RWPE1 (cell line): ENCODE data around the gene TENM4.

Experiments used
- CTCF ChIA-PET: fragments of 350-600 bp; sonication (Branson Sonifier 250); formaldehyde crosslinking; extraction: SDS; loops from one replicate; lab custom pipeline; 2021; lab: Yijun Ruan, JAX
- POLR2A ChIA-PET: fragments of 400-600 bp; formaldehyde crosslinking; extraction: SDS; loops from one replicate; lab custom pipeline; 2020; ENCODE audit warnings: antibody characterized with exemption; ENCODE audit not compliant: low non-redundant PET; lab: Yijun Ruan, JAX
- DNase-seq: peaks from one replicate; pipeline ENCODE4 v3.0.0; 2012; ENCODE audit warnings: low spot score
- H3K27ac ChIP-seq: fragments of 450-650 bp; 2 replicates; pipeline ENCODE4 v1.5.1; 2017
- TF ChIP-seq, protein P1 (sequence below): fragments of 450-650 bp; conservative IDR thresholded peaks from 2 replicates; pipeline ENCODE4 v1.5.1; 2017; ENCODE audit warnings: low read depth, mild to moderate bottlenecking

Gene TENM4

DNA sequence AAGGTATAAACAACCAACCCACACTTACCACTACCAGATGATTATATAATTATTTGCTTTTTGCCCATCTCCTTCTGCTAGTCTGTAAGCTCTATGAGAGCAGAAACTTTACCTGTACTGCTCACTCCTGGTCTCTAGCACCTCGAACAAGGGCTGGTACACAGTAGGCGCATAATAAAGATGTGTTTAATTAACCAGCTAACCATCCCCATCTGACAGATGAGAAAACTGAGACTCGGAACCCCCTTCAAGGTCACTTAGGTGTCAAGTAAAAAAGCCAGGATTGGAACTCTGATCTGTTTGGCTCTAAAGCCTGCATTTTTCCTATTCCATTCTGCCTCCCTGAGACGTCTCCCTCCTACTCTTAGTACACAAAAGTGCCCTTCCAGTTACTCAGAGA is 370.3 kb downstream of the TENM4 start:
- ChIA-PET CTCF (no interaction called here), POLR2A (no interaction called here)
- no peak overlapping the region for H3K27ac ChIP-seq
- TF ChIP-seq, protein P1, sequence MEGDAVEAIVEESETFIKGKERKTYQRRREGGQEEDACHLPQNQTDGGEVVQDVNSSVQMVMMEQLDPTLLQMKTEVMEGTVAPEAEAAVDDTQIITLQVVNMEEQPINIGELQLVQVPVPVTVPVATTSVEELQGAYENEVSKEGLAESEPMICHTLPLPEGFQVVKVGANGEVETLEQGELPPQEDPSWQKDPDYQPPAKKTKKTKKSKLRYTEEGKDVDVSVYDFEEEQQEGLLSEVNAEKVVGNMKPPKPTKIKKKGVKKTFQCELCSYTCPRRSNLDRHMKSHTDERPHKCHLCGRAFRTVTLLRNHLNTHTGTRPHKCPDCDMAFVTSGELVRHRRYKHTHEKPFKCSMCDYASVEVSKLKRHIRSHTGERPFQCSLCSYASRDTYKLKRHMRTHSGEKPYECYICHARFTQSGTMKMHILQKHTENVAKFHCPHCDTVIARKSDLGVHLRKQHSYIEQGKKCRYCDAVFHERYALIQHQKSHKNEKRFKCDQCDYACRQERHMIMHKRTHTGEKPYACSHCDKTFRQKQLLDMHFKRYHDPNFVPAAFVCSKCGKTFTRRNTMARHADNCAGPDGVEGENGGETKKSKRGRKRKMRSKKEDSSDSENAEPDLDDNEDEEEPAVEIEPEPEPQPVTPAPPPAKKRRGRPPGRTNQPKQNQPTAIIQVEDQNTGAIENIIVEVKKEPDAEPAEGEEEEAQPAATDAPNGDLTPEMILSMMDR, result no peak
- no peak for DNase-seq

DNA sequence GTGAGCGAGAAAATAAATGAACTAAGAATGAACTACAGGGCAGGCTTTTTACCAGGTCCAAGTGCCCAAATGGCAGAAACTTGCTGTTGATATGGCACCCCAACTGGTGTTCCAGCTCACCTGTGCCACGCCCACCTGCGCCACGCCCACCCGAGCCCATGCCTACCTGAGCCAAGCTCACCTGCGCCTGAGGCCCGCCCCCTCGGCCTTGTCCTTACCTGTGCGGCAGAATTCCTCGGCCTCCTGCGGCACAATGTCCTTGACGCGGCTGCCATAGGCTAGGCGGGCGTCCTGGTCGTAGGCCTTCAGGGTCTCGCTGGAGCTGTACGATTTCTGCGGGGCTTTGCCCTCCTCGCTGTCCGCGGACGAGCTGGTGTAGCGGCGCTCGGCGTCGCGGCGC is 371.3 kb downstream of the TENM4 start:
- CTCF ChIA-PET, result no interaction called here
- no peak for DNase-seq
- H3K27ac ChIP-seq, result no peak overlapping the region
- TF ChIP-seq, protein P1, result no peak
- POLR2A ChIA-PET, result no interaction called here

DNA sequence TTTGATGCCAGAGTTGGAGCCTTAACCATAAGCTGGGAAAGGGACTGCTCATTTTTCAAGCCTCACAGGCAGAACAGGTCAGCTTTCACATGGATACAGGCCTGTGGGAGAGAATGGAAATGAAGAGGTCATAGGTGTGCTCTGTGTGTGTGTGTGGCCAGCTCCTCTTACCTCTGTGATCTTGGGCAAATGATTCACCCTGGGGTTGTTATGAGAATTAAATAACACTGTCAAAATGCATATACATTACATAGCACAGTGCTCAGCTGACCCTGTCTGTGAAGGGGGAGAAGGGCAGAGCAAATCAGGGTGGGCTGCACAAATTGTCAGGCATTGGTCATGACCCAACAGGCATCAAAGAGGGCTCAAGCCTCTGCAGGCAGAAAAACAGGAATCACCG is 372.5 kb downstream of the TENM4 start:
- ChIA-PET CTCF (no interaction called here), POLR2A (no interaction called here)
- TF ChIP-seq, protein P1, result no peak
- no peak for DNase-seq
- no peak overlapping the region for H3K27ac ChIP-seq

DNA sequence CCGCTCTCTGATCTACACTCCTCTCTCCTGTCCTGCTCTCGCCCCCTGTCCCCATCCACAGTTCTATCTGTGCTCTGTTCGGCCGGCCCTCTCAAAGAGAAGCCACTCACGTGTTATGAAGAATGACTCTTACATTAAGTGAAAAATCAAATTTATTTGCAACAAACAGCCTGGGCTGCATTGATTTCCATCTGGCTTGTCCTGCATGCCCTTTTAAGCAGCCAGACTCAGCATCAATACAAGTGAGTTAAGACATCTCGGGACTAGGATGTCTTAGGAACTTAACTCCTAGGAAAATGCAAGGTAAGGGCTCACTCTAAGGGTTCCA is 373.5 kb downstream of the TENM4 start:
- TF ChIP-seq, protein P1, result no peak
- no peak overlapping the region for H3K27ac ChIP-seq
- CTCF ChIA-PET, result no interaction called here
- POLR2A ChIA-PET, result no interaction called here
- no peak for DNase-seq

DNA sequence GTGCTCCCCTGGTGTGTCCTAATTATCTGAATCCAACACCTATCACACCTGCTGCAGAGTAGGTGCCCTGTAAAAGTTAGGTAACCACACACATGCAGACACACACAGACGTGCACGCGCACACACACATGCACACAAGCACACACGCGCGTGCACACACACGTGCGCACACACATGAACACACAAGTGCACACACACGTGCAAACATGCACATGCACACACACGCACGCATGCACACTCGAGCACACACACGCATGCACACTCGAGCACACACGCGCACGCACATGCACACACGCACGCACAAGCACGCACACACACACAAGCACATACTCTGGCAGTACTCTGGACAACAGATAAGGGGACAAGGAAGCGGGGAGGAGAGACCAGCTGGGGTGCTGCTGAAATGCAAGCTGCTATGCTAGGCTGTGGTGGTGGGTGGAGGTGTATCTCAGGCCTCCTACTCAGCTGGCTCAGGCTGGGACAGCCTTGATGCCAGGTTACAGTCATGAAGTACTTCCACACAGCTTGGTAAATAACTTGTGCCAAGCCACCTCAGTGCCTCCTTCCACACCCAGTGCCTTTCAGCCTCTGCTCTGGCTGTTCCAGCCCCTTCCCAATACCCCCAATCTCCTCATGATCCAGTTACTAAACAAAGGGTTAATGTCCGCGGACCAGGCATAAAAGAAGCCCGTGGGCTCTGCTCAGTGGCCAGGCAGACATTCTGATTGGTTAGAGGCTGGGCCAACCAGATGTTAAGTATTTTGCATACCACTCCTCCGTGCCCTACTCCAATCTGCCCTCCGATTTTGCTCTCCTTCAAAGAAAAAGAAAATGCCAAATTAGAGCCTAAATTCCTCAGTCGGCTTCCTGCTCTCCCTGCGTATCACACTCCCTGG is 374.1 kb downstream of the TENM4 start:
- TF ChIP-seq, protein P1, result no peak
- H3K27ac ChIP-seq, result no peak overlapping the region
- POLR2A ChIA-PET, result no interaction called here
- CTCF ChIA-PET, result no interaction called here
- DNase-seq, result no peak

DNA sequence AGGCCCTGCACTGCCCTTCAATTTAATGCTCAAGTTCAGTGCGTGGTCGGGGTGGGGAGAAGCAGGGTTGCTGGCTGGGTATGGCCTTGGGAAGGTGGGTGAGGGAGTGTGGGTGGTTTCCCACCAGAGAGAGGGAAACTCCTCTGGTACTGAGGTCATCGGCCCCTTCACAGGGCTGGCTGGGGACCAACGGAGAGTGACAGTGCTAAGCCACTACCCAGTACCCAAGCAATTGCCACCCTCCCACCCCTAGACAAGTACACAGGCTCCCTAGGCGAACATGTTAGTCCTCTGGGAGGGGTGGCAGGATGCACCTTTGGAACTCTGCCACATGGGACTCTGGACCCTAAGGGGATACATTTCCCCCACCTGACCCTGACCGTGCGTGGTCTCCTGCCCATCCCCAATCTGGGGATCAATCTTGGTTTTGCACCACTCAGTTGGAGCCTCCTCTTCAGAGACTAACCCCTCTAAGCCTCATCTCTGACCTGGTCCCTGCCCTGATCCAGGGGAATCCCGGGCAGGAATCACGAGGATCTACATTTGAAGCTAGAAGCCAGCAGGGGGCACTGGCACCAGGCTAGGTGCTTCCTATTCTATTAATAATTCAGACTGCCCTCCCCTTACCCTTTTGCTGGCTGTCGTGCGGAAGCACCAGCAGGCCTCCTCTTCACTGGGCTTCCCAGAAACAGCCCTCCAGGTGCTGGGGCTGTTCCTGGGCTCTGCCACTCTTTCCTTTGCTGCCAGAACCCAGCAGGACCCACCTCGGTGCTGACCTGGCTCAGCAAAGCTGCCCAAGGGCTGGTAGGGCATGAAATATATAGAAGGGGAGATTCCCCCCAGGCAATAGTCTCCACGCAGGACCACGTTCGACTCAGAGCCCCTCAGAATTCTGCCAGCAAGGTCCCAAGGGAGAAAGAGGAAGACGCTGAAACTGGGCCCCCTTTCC is 377.7 kb downstream of the TENM4 start:
- CTCF ChIA-PET, result interaction anchor here (0.6 kb wide), 1 partner anchor 23 kb away, joined by 4 read pairs; no protein-coding TSS in a partner anchor
- TF ChIP-seq, protein P1, result no peak
- no peak for DNase-seq
- POLR2A ChIA-PET, result no interaction called here
- H3K27ac ChIP-seq, result peak overlapping the region; percentile 12; the same call in 1 of the 2 replicates
